Esophagus muscularis mucosa (tissue), 4 donors: ENCODE measurements around the gene GNB3. TPM values are rescaled to one million over a fixed set of nuclear protein-coding genes. Genes with fewer than 3 reads are reported as not detected.

Experiments
- DNase-seq: peaks from one replicate; pipeline ENCODE4 v3.0.0-alpha.2; 2017; ENCODE audit errors: extremely low spot score
- H3K27ac ChIP-seq, 4 donors: fragments of 200-600 bp; sonication (generic); replicated peaks in 1 of 4; 1 replicate in 3 of 4; 2 replicates in 1 of 4; pipeline ENCODE4 v1.5.1; 2016 to 2019; ENCODE audit warnings: mild to moderate bottlenecking in 1 of 4
- H3K27me3 ChIP-seq, 4 donors: fragments of 200-600 bp; sonication (generic); one replicate each; pipeline versions ENCODE4 v1.5.1 to v1.6.0; 2016 to 2019
- H3K36me3 ChIP-seq, 4 donors: fragments of 200-600 bp; sonication (generic); one replicate each; pipeline ENCODE4 v1.5.1; 2016 to 2019
- H3K4me1 ChIP-seq, 4 donors: fragments of 200-600 bp; sonication (generic); one replicate each; pipeline ENCODE4 v1.5.1; 2016 to 2019
- H3K4me3 ChIP-seq, 4 donors: fragments of 200-600 bp; sonication (generic); 1 replicate in 2 of 4; 2 replicates in 2 of 4; pipeline ENCODE4 v1.5.1; 2016 to 2019; ENCODE audit warnings: mild to moderate bottlenecking in 4 of 4, moderate library complexity in 1 of 4
- H3K9me3 ChIP-seq, 4 donors: fragments of 200-600 bp; sonication (generic); 1 replicate in 3 of 4; 2 replicates in 1 of 4; pipeline ENCODE4 v1.5.1; 2016 to 2019
- EP300 ChIP-seq: sonication (generic); formaldehyde crosslinking; IDR thresholded peaks from one replicate; pipeline ENCODE4 v1.6.1; 2017; ENCODE audit warnings: antibody characterized with exemption
- POLR2A ChIP-seq: fragments of 450-650 bp; IDR thresholded peaks from one replicate; pipeline ENCODE4 v1.6.1; 2017; ENCODE audit warnings: antibody characterized with exemption, moderate library complexity, mild to moderate bottlenecking, low read depth
- POLR2AphosphoS5 ChIP-seq, 2 donors: sonication (generic); formaldehyde crosslinking; IDR thresholded peaks; one replicate each; pipeline ENCODE4 v1.6.1; 2017; ENCODE audit warnings: antibody characterized with exemption in 2 of 2
- WGBS: methylation state at CpG from one replicate; pipeline ENCODE4 v1.1.5; 2018; 5-methylcytosine and 5-hydroxymethylcytosine counted together
- intact Hi-C: fragments of 100-400 bp; cut with DNase I; formaldehyde crosslinking; loops from one replicate; pipeline ENCODE4 v1.15.1; 2023
- total RNA-seq, 4 donors: library from RNA; depleted of rRNA; stranded (reverse); fragments of >200 nt; gene quantifications; one replicate each; pipeline versions ENCODE4 v1.1.0 to v1.2.1, GENCODE V29; 2016
- TF ChIP-seq, protein P1 (sequence below), 3 experiments: fragments of 200-600 bp in 2 of 3; fragments of 450-650 bp in 1 of 3; sonication (generic) in 2 of 3; IDR thresholded peaks; one replicate each; pipeline ENCODE4 v1.5.1; 2017 to 2019; ENCODE audit warnings: antibody characterized with exemption in 3 of 3, mild to moderate bottlenecking in 2 of 3, moderate library complexity in 1 of 3

Gene GNB3
- total RNA-seq, 4 donors from 2014 or later: 0.39 to 1.7 (median 0.46) TPM

DNA sequence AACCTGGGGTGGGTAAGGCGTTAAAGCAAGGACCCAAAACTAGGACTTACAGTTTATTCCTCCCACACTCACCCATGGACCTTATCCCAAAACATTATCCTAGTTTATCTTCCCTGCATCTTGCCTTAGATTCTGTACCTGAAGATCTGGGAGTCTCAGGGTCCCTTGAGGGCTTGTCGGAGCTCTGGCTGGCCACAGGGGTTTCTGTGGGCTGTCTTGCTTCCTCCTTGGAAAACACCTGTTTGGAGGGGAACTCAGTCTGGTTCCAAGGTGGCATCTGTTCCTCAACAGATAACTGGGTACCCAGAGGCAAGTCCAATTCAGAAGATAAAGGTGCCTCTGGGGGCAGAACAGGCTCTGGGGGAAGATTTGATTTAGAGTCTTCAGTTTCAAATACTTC lies 8.7 kb downstream of the GNB3 start:
- WGBS: 92% methylated on average over 2 of the region's 2 CpGs
- no peak for TF ChIP-seq POLR2A
- TF ChIP-seq POLR2AphosphoS5 (IDR thresholded peaks at IDR 0.05): no peak
- TF ChIP-seq, protein P1, sequence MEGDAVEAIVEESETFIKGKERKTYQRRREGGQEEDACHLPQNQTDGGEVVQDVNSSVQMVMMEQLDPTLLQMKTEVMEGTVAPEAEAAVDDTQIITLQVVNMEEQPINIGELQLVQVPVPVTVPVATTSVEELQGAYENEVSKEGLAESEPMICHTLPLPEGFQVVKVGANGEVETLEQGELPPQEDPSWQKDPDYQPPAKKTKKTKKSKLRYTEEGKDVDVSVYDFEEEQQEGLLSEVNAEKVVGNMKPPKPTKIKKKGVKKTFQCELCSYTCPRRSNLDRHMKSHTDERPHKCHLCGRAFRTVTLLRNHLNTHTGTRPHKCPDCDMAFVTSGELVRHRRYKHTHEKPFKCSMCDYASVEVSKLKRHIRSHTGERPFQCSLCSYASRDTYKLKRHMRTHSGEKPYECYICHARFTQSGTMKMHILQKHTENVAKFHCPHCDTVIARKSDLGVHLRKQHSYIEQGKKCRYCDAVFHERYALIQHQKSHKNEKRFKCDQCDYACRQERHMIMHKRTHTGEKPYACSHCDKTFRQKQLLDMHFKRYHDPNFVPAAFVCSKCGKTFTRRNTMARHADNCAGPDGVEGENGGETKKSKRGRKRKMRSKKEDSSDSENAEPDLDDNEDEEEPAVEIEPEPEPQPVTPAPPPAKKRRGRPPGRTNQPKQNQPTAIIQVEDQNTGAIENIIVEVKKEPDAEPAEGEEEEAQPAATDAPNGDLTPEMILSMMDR (IDR thresholded peaks at IDR 0.05): no peak
- no peak for TF ChIP-seq EP300
- intact Hi-C loops: no loop called here
- Histone ChIP-seq H3K4me3 (no peak overlapping the region), H3K36me3 (peaks cover 0 to 51% (median 34%) of the 10 kb centered on the region in 4 donors), H3K27ac (no peak overlapping the region), H3K9me3 (no peaks in the 10 kb centered on the region), H3K27me3 (no peaks in the 10 kb centered on the region), H3K4me1 (peaks cover 13 to 25% (median 20%) of the 10 kb centered on the region in 4 donors)
- DNase-seq: no peak

DNA sequence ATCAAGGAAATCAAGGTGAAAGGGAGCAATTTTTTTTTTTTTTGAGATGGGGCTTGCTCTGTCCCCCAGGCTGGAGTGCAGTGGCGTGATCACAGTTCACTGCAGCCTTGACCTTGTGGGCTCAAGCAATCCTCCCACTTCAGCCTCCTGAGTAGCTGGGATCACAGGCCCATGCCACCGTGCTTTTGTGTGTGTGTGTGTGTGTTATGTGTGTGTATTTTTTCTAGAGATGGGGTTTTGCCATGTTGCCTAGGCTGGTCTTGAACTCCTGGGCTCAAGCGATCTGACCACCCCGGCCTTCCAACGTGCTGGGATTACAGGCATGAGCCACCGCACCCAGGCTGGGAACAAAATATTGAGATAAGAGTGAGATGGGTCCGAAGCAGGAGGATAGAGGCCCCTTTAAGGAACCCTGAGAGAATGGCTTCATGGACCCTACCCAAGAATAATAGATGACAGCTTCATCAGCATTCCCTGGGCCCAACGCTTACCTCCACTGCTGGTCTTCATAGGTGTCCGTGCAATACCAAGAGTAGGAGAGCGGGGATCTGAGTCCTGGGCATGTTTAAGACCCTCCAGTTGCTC lies 9.3 kb downstream of the GNB3 start:
- no peak for TF ChIP-seq POLR2A
- TF ChIP-seq, protein P1 (IDR thresholded peaks at IDR 0.05): no peak
- no peak for TF ChIP-seq POLR2AphosphoS5 (IDR thresholded peaks at IDR 0.05)
- no peak for TF ChIP-seq EP300
- Histone ChIP-seq H3K9me3 (no peaks in the 10 kb centered on the region), H3K4me1 (peaks cover 13 to 26% (median 20%) of the 10 kb centered on the region in 4 donors), H3K27ac (no peak overlapping the region), H3K27me3 (no peaks in the 10 kb centered on the region), H3K36me3 (peaks cover 0 to 45% (median 30%) of the 10 kb centered on the region in 4 donors), H3K4me3 (no peak overlapping the region)
- no peak for DNase-seq
- intact Hi-C loops: no loop called here
- WGBS: 76% methylated on average over 10 of the region's 10 CpGs

DNA sequence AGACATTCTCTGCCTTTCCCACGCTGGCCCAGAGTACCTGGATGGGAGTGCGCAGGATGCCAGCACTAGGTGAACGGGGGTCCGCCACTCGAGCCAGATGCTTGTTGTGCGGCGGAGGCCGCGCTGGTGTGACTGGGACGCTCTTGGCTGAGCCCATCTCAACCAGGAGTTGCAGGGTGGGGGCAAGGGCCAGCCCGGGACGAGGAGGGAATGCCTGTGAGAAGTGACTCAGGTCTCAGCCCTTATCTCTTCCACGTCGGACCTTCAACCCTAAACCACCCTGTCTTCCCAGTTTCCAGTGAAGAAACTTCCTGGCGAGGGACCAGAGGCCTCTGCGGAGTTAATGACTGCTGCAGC lies 10.0 kb downstream of the GNB3 start:
- H3K27me3 ChIP-seq: no peaks in the 10 kb centered on the region
- intact Hi-C loops: no loop called here

DNA sequence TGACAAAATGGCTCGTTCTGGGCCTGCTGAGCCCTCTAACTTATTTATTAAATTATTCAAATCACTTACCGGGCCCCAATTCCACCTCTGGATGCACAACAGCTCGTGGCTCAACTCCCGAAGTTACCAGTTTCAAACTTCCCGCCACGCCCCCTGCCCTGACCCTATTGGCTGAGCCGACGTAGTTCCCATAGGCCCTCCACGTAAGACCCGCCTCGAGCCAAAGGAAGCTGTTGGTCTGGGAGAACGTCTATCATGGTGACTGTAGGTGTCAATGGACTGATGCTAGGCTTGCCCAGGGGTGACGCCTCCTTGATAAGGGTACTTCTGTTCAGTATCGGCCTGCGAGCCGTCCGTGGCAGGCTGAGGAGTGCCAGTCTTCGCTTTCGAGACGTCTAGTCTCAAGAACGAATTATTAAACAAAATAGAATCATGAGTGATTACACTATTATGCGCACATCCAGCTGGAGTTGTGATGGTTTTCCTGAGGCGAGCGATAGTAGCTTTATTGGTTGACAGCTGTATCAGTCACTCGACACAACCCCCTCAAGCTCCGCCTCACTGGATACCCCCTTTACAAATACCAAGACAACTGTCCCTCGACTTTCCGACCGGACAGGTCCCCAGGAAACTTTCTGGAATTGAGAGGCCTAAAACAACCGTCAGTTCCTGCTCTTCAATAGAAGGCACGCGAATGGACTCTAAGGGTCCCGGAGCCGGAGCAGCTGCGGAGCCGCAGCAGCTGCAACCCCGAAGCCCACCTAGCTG lies 10.6 kb downstream of the GNB3 start, which contains the start of gene CDCA3:
CDCA3 (minus strand) TSS at position 134 of the 768 bp plus-strand sequence. CDS start 334 bp downstream, outside the sequence.
- under 1% methylated on average over 33 of the region's 37 CpGs for WGBS

More for the DNA sequence above, 10.0 kb downstream of the GNB3 start:
- no peak for TF ChIP-seq EP300
- TF ChIP-seq POLR2A: no peak
- TF ChIP-seq, protein P1 (IDR thresholded peaks at IDR 0.05): no peak
- no peak for TF ChIP-seq POLR2AphosphoS5 (IDR thresholded peaks at IDR 0.05)
- Histone ChIP-seq H3K36me3 (peaks cover 3 to 43% (median 29%) of the 10 kb centered on the region in 4 donors), H3K27ac (peak overlapping the region; percentile 92 to 98 (median 95)), H3K9me3 (no peaks in the 10 kb centered on the region), H3K4me1 (peaks cover 13 to 26% (median 20%) of the 10 kb centered on the region in 4 donors), H3K4me3 (peak overlapping the region; percentile 61 to 94 (median 68))
- WGBS: 31% methylated on average over 6 of the region's 16 CpGs
- no peak for DNase-seq

More for the DNA sequence above, 10.6 kb downstream of the GNB3 start, which contains the start of gene CDCA3:
- H3K27me3 ChIP-seq: no peaks in the 10 kb centered on the region
- peaks cover 9 to 43% (median 29%) of the 10 kb centered on the region in 4 donors for H3K36me3 ChIP-seq
- TF ChIP-seq EP300 (no peak), POLR2A (peak; percentile 41), POLR2AphosphoS5 (IDR thresholded peaks at IDR 0.05) (peak; percentile 89 to 97)
- TF ChIP-seq, protein P1 (IDR thresholded peaks at IDR 0.05): no peak
- intact Hi-C loops: no loop called here
- DNase-seq: peak; percentile 99
- no peaks in the 10 kb centered on the region for H3K9me3 ChIP-seq
- H3K4me1 ChIP-seq: peaks cover 13 to 26% (median 20%) of the 10 kb centered on the region in 4 donors
- H3K27ac ChIP-seq: peak within 1 kb of the TSS; percentile 92 to 98 (median 95)
- H3K4me3 ChIP-seq: peak within 1 kb of the TSS; percentile 61 to 94 (median 68)
